Glomerular visceral epithelial cell (primary cell): ENCODE data around the gene DLD.
A peak's percentile ranks its signal among the peaks of the same experiment; 100 is the strongest.
"Not testable (repeated sequence)": the region's sequence is repeated elsewhere in the genome, so short reads cannot be mapped to it uniquely, and the experiment has no call there.

Experiments used
- DNase-seq: peaks from one replicate; pipeline ENCODE4 v3.0.0-alpha.2; 2016; ENCODE audit errors: extremely low spot score

Gene DLD

GRCh38 chr7:107915541-107915940, 24.6 kb downstream of the DLD start:
- no peak for DNase-seq

- no peak for DNase-seq
Measured at GRCh38 chr7:107917763-107918651, 27.0 kb downstream of the DLD start.

GRCh38 chr7:107918948-107919347, 28.0 kb downstream of the DLD start:
- DNase-seq = no peak

- DNase-seq = no peak
Measured at GRCh38 chr7:107920048-107920772, 29.2 kb downstream of the DLD start.

- DNase-seq = not testable (repeated sequence)
Measured at GRCh38 chr7:107921826-107922225, 30.8 kb downstream of the DLD start.

- DNase-seq = no peak
Measured at GRCh38 chr7:107922886-107923285, 31.9 kb downstream of the DLD start.

- no peak for DNase-seq
Measured at GRCh38 chr7:107924841-107925504, 34.0 kb downstream of the DLD start.

GRCh38 chr7:107926481-107926880, 35.5 kb downstream of the DLD start:
- no peak for DNase-seq

- no peak for DNase-seq
Measured at GRCh38 chr7:107931740-107932515, 40.9 kb downstream of the DLD start.

- no peak for DNase-seq
Measured at GRCh38 chr7:107932805-107933204, 41.8 kb downstream of the DLD start.

- no peak for DNase-seq
Measured at GRCh38 chr7:107933386-107934013, 42.5 kb downstream of the DLD start.

- DNase-seq = no peak
Measured at GRCh38 chr7:107934991-107935770, 44.2 kb downstream of the DLD start.

- DNase-seq = no peak
Measured at GRCh38 chr7:107936312-107936711, 45.3 kb downstream of the DLD start.

GRCh38 chr7:107937531-107937930, 46.5 kb downstream of the DLD start:
- DNase-seq = no peak

GRCh38 chr7:107938456-107939250, 47.7 kb downstream of the DLD start:
- DNase-seq = no peak

GRCh38 chr7:107939573-107940489, 48.8 kb downstream of the DLD start:
- DNase-seq = peak; percentile 78

- no peak for DNase-seq
Measured at GRCh38 chr7:107940951-107941350, 50.0 kb downstream of the DLD start.

- DNase-seq = no peak
Measured at GRCh38 chr7:107943018-107943417, 52.0 kb downstream of the DLD start.
